ENCODE measurements around the gene UBE2G2.

The UBE2G2 gene

DNA sequence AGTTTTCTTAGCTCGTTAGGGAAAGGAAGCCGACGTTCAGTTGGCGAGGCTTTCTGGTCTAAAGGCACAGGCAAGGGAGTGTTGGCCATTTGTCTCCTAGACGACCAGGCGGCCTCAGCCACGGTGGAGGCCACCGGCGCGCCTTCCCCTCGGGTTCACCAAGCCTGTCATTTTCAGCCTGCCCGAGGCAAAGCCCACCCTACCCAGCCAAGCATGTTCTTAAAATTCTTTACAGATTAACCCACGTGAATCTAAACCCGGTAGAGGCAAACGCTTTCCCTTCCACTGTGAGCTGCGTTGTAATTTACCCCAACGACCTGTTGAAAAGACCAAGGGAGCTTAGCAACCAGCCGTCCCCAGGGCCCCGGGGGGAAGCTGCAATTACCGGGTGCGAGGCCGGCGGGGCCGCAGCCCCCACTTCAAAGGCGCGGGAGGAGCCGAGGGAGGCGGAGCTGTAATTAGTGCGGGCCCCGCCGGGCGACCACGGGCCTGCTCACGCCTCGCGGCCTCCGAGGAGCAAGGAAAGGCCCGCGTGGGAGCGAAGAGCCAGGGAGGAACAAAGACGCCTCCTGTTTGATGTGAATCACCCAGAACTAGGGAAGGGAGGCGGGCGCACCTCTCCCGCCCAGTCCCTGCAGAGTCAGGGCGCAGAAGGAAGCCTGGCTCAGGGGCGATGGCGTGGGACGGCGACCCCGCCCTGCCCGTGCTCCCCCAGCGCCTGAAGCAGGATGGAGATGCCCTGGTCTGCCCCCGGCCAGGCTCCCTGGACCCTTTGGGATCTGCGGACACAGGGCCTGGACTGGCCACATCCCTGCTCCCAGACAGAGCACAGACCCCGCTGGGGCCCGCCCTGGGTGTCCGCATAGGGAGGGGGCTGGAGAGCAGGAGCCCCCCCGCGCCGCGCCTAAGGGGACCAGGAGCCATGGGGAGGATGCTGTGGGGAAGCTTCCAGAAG is 78.2 kb downstream of the UBE2G2 start:
- DNase-seq: no peak

DNA sequence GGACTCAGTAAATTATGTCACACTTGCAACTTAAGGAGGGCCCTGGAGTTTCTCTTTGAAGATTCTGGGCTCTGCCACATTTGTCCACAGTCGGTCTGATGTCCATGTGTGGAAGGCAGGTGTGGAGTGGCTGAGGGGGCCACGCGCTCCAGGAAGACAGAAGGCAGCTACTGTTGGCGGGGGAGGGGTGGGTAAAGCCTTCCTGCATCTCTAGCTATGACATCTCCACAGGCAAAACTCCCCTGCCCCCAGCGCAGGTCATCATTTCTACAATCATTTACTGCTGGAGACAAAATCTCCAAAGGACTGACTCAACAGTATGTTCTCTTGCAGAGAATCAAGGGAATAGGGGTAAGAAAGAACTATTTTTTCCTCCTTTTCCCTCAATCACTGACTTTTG is 78.9 kb downstream of the UBE2G2 start:
- DNase-seq: no peak

DNA sequence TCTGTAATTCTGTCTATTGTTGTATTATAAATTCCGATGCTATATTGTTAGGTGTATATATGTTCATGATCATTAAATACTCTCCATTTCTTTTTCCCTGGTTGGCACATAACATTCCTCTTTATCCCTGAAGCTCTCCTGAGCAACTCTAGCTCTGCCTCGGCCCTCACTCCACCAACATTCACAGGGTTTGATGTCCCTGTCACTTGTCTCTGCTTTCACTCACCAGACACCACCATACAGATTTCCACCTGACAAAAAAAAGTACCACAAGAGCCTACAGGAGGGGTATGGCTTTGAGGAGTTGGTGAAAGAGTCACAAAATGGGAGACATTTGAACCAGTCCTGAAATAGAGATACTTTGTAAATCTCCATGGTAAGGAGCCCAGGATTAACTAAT is 81.5 kb downstream of the UBE2G2 start:
- DNase-seq: no peak
